ENCODE measurements around the gene LBH. TPM values are rescaled to one million over a fixed set of nuclear protein-coding genes. Genes with fewer than 3 reads are reported as not detected.

Gene LBH
- total RNA-seq, 1 donor, result 21.1 TPM

DNA sequence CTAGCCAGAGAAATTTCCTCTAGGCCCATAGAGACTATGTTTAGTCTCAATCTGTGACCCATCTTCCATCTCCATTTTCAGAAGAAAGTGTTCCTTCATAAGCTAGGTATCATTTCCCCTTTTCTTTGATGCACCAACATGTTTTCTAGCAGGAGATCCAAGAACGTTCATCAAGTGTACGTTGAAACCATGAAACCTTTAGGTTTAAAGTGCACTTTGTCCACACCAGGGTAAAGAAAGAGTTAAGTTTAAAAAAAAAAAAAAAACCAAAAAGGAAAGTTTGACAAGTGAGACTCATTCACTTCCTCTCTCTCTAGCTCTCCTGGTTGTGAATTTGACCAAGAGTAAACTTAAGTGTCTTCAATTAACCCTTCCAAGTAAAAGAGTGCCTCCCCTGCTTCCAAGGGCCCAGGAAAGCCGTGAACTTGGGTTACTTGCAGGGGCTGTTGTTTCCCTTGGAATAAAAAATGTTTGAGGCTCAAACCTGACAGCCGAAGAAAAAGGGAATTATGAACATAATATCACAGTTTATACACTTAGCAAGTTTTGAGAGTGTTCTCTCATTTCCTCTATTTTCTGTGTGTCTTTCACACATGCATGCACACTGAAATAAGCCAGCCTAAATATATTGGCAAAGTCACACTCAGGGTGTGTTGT lies 56.7 kb downstream of the LBH start:
- DNase-seq (ENCODE audit: low read depth), result no peak
- H3K4me3 ChIP-seq (ENCODE audit: low read depth, low read length), result no peak overlapping the region
- TF ChIP-seq, protein P1, sequence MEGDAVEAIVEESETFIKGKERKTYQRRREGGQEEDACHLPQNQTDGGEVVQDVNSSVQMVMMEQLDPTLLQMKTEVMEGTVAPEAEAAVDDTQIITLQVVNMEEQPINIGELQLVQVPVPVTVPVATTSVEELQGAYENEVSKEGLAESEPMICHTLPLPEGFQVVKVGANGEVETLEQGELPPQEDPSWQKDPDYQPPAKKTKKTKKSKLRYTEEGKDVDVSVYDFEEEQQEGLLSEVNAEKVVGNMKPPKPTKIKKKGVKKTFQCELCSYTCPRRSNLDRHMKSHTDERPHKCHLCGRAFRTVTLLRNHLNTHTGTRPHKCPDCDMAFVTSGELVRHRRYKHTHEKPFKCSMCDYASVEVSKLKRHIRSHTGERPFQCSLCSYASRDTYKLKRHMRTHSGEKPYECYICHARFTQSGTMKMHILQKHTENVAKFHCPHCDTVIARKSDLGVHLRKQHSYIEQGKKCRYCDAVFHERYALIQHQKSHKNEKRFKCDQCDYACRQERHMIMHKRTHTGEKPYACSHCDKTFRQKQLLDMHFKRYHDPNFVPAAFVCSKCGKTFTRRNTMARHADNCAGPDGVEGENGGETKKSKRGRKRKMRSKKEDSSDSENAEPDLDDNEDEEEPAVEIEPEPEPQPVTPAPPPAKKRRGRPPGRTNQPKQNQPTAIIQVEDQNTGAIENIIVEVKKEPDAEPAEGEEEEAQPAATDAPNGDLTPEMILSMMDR (IDR thresholded peaks at IDR 0.05; ENCODE audit: insufficient read depth, low read length), result no peak

DNA sequence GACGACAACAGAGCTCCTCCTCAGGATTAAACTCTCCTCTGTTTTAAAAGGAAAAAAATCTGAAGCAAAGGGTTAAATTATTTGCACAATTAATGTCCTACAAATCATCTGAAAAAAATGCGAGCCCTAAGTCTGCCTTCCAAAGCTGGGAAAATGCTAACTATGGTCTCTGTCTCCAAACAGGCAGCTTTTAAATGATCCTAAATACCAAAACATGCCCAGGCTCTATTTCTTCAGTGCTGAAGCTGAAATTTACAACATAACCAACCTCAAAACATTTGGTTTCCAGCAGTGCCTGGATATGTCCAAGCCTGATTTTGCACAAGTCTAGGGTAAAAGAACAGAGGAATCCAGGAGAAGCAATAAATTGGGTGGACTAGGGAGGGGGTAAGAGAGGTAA lies 57.2 kb downstream of the LBH start:
- no peak overlapping the region for H3K4me3 ChIP-seq (ENCODE audit: low read depth, low read length)
- TF ChIP-seq, protein P1 (IDR thresholded peaks at IDR 0.05; ENCODE audit: insufficient read depth, low read length), result no peak
- DNase-seq (ENCODE audit: low read depth), result no peak

DNA sequence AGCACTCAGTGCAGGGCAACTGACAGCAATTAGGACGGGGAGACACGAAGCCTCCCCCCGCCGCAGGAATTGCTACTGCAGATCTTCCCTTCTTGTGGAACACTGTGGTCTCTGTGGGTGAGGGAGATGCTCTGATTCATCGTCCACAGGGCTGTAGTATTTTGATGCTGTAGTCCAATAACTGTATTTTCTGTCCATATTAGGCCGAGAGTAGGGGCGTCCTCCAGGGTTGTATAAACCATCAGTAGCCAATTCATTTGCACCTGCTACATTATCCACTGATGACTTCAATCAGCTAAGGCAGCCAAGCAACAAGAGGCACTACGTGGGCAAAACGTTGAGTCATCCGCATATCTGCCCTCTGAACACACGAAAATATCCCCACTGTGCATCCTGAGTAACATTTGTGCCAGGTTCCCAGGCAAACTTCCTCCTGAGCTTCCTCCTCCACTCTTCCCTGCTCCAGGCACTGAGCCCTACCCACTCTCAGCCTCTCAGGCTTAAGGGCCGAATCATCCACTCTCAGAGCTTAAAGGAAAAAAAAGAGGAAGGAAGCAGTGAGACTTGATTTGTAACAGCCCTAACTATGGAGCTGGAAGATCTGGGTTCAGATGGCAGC lies 62.1 kb downstream of the LBH start:
- TF ChIP-seq, protein P1 (IDR thresholded peaks at IDR 0.05; ENCODE audit: insufficient read depth, low read length), result no peak
- DNase-seq (ENCODE audit: low read depth), result peak; percentile 77

DNA sequence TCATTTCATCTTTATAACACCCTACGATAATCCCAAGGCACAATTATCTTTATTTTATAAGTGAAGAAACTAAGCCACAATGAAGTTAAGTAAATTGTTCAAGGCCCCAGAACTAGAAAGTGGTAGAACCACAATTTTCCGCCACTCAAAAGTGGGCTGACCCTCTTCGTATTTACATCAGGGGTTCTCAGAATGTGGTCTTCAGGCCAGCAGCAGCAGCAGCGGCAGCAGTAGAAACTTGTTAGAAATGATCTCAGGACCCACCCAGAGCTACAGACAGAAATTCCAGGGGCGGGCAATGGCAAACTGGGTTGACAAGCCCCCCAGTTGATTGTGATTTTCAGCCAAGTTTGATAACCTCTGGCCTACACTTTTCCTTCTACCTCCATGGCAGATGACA lies 62.8 kb downstream of the LBH start:
- TF ChIP-seq, protein P1 (IDR thresholded peaks at IDR 0.05; ENCODE audit: insufficient read depth, low read length), result no peak
- DNase-seq (ENCODE audit: low read depth), result no peak
- H3K4me3 ChIP-seq (ENCODE audit: low read depth, low read length), result no peak overlapping the region

More for the DNA sequence above, 62.1 kb downstream of the LBH start:
- no peak overlapping the region for H3K4me3 ChIP-seq (ENCODE audit: low read depth, low read length)

DNA sequence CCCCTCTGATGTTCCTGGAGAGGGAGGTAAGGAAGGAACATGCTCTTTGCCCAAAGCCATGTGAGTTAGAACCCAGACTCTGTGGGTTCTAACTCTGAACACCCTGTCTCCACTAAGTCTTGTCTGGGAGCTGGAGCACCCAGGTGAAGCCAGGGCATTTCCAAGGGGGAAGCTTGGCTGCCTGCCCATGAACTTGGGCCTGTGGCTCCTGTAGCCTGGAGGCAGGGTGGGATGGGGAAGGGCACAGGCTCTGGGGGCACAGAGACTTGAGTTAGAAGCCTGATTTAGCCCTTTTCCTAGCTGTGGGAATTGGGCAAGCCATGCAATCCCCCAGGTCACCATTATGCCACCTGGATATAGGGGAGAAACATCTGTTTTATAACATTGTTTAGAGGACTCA lies 65.2 kb downstream of the LBH start:
- TF ChIP-seq, protein P1 (IDR thresholded peaks at IDR 0.05; ENCODE audit: insufficient read depth, low read length), result no peak
- DNase-seq (ENCODE audit: low read depth), result no peak
- no peak overlapping the region for H3K4me3 ChIP-seq (ENCODE audit: low read depth, low read length)

DNA sequence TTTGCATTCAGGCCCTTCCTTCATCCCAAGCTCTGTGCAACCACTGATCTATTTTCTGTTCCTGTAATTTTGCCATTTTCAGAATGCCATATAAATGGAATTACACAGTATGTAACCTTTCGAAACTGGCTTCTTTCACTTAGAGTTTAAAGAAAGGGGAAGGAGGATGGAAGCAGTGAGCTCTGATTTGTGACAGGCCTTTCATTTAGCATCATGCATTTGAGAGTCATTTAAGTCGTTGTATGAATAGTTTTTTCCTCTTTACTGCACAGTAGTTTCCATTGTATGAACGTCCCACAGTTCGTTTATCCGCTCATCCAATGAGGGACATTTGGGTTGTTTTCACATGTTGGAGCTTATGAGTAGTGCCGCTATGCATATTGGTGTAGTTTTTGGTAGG lies 67.0 kb downstream of the LBH start:
- TF ChIP-seq, protein P1 (IDR thresholded peaks at IDR 0.05; ENCODE audit: insufficient read depth, low read length), result no peak
- H3K4me3 ChIP-seq (ENCODE audit: low read depth, low read length), result no peak overlapping the region
- DNase-seq (ENCODE audit: low read depth), result no peak

DNA sequence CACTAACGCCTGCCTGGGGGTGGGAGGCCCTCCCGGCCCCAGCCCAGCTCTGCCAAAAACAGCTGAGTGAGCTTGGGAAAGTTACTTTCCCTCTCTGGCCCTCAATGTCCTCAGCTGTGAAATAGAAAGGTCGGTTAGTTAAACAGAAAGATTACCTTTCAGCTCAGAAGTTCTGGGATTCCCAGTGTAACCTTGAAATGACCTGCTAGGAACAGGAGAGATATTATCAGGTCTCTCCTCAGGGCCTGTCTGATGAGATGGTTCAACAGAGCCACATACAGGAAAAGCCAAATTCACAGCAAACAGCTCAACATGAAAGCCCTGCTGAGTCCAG lies 68.8 kb downstream of the LBH start:
- TF ChIP-seq, protein P1 (IDR thresholded peaks at IDR 0.05; ENCODE audit: insufficient read depth, low read length), result no peak
- no peak for DNase-seq (ENCODE audit: low read depth)
- H3K4me3 ChIP-seq (ENCODE audit: low read depth, low read length), result no peak overlapping the region
